Esophagus (tissue), 2 donors: ENCODE data around the gene DGUOK. TPM values are rescaled to one million over a fixed set of nuclear protein-coding genes. Genes with fewer than 3 reads are reported as not detected.

ENCODE experiments used
- H3K27ac ChIP-seq, 2 donors: one replicate each; pipeline ENCODE4 v1.5.1; 2013; ENCODE audit warnings: low read depth in 2 of 2, mild to moderate bottlenecking in 2 of 2, inconsistent platforms in 1 of 2, low read length in 1 of 2, moderate library complexity in 1 of 2
- H3K27me3 ChIP-seq, 2 donors: one replicate each; pipeline ENCODE4 v1.6.1; 2013; ENCODE audit warnings: low read length in 2 of 2, control low read depth in 1 of 2, mild to moderate bottlenecking in 1 of 2; ENCODE audit not compliant: insufficient read depth in 2 of 2, control insufficient read depth in 1 of 2
- H3K36me3 ChIP-seq, 2 donors: one replicate each; pipeline ENCODE4 v1.6.1; 2013; ENCODE audit warnings: low read length in 1 of 2; ENCODE audit not compliant: control insufficient read depth in 2 of 2, insufficient read depth in 2 of 2
- H3K4me1 ChIP-seq, 2 donors: one replicate each; pipeline ENCODE4 v1.6.1; 2013; ENCODE audit warnings: low read length in 1 of 2; ENCODE audit not compliant: control insufficient read depth in 2 of 2, insufficient read depth in 2 of 2
- H3K4me3 ChIP-seq, 2 donors: one replicate each; pipeline ENCODE4 v1.5.1; 2013; ENCODE audit warnings: low read length in 2 of 2, mild to moderate bottlenecking in 2 of 2, low read depth in 1 of 2, moderate library complexity in 1 of 2
- H3K9me3 ChIP-seq, 2 donors: one replicate each; pipeline ENCODE4 v1.6.1; 2013; ENCODE audit warnings: mild to moderate bottlenecking in 2 of 2, low read depth in 1 of 2, low read length in 1 of 2, moderate library complexity in 1 of 2; ENCODE audit not compliant: control insufficient read depth in 2 of 2, insufficient read depth in 1 of 2
- WGBS, 2 donors: extraction: QIAGEN DNeasy Blood & Tissue Kit; methylation state at CpG; one replicate each; pipeline ENCODE4 v1.1.7; 2013; 5-methylcytosine and 5-hydroxymethylcytosine counted together
- polyA plus RNA-seq, 2 donors: library from polyadenylated mRNA; stranded (reverse); fragments of 200-250 nt; gene quantifications; one replicate each; pipeline ENCODE4 v1.2.3, GENCODE V29; 2013
- donor health status: healthy with polysubstance abuse.
- donor health status: Bipolar disorder and iron deficiency.

The DGUOK gene
- polyA plus RNA-seq, 2 donors = 42.8 to 45.6 TPM

DNA sequence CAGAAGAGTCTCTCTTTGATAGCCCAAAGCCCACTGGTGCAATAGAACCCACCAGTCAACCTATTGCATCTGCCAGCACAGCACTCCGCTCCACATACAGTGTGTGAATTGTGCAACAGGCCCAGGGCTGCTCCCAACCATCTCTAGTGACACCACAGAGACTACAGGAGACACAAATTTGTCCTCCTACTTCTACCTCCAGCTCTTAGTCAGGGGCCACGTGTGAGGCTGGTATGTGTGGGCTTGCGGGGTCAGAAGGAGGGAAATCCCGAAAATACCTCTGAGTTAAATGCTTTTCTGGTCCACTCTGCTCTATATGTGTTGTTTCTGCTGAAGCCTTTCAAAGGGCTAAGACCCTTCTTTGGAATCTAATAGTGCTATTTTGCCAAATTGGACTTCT, 18.0 kb downstream of the DGUOK start:
- Histone ChIP-seq H3K4me3 (no peak overlapping the region), H3K9me3 (no peaks in the 10 kb centered on the region), H3K27ac (no peak overlapping the region), H3K27me3 (no peaks in the 10 kb centered on the region), H3K36me3 (peaks cover 7 to 19% of the 10 kb centered on the region in 2 donors), H3K4me1 (peaks cover 2% of the 10 kb centered on the region in 2 donors)
- 86 to 88% methylated on average over 4 of the region's 4 CpGs for WGBS, 2 donors

DNA sequence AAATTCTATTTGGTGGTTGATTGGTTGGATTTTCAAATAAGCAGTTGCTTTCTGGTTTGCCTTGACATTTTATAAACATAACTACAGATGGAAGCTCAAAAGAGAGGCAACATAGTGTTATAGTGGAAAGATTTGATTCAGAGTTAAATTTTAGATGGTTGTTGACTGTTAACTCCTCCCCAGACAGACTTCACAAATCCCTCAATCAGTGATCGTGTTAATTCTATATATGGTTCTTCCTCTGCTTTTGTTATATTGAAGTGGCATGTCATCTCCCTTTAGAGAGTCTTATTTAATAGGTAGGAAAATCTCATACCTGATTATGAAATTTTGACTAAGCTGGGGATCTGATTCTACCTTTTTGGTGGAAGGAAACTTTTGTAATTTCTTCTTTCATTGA, 19.5 kb downstream of the DGUOK start:
- Histone ChIP-seq H3K36me3 (peaks cover 10 to 24% of the 10 kb centered on the region in 2 donors), H3K4me3 (no peak overlapping the region), H3K27me3 (no peaks in the 10 kb centered on the region), H3K9me3 (no peaks in the 10 kb centered on the region), H3K27ac (no peak overlapping the region), H3K4me1 (no peaks in the 10 kb centered on the region)
- WGBS, 2 donors = 73 to 85% methylated on average over 1 of the region's 1 CpG

DNA sequence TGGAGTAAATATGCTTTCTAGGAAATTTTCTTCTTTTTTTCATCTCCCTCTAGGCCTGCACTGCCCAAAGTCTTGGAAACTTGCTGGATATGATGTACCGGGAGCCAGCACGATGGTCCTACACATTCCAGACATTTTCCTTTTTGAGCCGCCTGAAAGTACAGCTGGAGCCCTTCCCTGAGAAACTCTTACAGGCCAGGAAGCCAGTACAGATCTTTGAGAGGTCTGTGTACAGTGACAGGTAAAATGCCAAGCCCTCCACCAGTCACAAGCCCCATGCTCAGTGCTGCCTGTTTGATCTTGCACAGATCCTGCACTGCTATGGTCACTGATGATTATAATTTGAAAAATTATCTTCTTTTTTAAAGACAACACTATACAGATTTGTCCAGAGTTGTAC, 20.0 kb downstream of the DGUOK start:
- no peaks in the 10 kb centered on the region for H3K27me3 ChIP-seq
- H3K4me3 ChIP-seq = no peak overlapping the region
- no peaks in the 10 kb centered on the region for H3K9me3 ChIP-seq
- 84 to 91% methylated on average over 3 of the region's 3 CpGs for WGBS, 2 donors
- peaks cover 10 to 24% of the 10 kb centered on the region in 2 donors for H3K36me3 ChIP-seq
- no peak overlapping the region for H3K27ac ChIP-seq
- H3K4me1 ChIP-seq = no peaks in the 10 kb centered on the region

DNA sequence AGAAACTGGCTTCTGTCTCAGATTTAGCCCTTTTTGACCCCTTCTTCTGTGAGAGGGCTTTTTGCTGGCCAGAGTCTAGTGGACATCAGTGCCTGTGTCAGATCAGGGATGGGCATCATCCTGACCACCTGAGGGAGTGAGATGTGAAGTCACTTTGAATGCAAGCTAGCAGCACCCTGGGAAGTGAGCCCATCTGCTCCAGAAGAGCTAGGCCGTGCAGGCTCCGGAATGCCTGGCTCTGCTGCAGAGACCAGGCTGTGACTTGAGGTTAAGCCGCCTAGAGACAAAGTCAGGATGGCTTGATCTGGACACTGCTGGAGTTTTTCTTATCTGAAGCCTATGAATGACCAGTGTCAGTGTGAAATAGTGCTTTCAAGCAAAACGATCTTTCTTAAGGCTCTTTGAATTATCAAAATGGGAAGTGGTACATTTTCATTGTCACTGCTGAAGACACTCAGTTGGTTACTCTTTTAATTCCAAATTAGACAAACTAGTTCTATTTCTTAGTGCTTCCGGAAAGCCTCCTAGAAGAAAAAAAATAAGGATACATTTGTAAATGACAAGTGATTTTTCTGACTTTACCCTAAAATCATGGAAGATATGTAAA, 20.8 kb downstream of the DGUOK start:
- peaks cover 10 to 24% of the 10 kb centered on the region in 2 donors for H3K36me3 ChIP-seq
- H3K9me3 ChIP-seq = no peaks in the 10 kb centered on the region
- H3K4me1 ChIP-seq = no peaks in the 10 kb centered on the region
- H3K27me3 ChIP-seq = no peaks in the 10 kb centered on the region
- H3K27ac ChIP-seq = no peak overlapping the region
- no peak overlapping the region for H3K4me3 ChIP-seq
- WGBS, 2 donors = 85 to 89% methylated on average over 5 of the region's 5 CpGs

DNA sequence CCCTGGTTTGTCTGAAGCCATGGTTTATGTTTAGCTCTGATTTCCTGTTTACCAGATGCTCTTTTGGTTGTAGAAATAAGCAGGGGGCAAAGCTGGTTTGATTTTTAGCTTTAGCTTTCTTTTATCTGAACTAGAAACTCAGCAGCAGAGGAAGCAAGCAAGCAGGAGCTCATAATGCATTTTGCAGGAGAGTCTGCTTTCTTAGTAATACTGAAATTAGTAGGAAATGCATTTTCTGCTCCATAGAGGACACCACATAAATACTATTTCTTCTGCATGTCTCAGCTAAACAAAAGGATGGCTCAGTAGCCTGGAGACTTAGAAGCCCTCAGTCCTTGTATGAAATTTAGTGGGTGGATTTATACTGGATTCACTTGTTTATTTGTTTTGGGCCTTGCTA, 23.1 kb downstream of the DGUOK start:
- Histone ChIP-seq H3K4me1 (no peaks in the 10 kb centered on the region), H3K4me3 (no peak overlapping the region), H3K9me3 (no peaks in the 10 kb centered on the region), H3K36me3 (peaks cover 10 to 24% of the 10 kb centered on the region in 2 donors), H3K27me3 (no peaks in the 10 kb centered on the region), H3K27ac (no peak overlapping the region)

DNA sequence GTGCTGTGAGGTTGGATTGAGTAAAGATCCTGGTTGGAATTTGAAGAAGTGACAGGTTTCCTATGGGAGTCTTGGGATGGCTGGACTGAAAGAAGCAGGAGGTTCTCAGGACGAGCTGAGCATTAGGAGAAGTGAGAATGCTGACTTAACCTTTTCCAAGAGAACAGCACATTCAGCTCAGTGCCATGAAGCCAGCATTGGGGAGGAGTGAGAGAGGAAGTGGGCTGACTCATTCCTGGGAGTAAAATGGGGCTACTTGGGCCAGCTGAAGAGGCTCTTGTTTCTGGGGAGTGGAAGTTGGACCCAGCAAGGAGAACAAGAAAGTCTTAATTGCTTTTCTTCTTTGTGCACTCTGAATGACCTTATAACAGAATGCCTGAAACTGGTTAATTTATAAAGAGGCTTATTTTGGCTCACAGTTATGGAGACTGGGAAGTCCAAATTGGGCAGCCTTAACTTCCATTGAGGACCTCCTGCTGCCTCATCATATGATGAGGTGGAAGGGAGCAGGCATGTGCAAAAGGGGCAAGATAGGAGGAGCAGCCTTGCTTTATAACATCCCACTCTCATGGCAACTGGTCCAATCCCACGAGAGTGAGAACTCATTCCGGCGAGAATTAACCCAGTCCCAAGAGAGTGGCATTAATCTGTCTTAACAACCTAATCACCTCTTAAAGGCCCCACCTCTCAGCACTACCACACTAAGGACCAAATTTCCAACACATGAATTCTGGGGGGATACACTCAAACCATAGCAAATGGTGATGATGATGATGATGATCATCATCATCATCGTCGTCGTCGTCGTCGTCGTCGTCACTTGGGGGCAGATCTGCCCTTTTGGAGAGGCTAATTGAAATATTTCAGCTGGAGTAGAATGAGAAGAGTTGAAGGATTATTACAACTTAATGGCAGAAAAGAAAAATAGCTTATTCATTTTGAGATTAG, 26.1 kb downstream of the DGUOK start:
- Histone ChIP-seq H3K27ac (no peak overlapping the region), H3K4me3 (no peak overlapping the region), H3K4me1 (no peaks in the 10 kb centered on the region), H3K36me3 (peaks cover 13 to 19% of the 10 kb centered on the region in 2 donors), H3K27me3 (no peaks in the 10 kb centered on the region), H3K9me3 (no peaks in the 10 kb centered on the region)
- 81 to 89% methylated on average over 12 of the region's 12 CpGs for WGBS, 2 donors

DNA sequence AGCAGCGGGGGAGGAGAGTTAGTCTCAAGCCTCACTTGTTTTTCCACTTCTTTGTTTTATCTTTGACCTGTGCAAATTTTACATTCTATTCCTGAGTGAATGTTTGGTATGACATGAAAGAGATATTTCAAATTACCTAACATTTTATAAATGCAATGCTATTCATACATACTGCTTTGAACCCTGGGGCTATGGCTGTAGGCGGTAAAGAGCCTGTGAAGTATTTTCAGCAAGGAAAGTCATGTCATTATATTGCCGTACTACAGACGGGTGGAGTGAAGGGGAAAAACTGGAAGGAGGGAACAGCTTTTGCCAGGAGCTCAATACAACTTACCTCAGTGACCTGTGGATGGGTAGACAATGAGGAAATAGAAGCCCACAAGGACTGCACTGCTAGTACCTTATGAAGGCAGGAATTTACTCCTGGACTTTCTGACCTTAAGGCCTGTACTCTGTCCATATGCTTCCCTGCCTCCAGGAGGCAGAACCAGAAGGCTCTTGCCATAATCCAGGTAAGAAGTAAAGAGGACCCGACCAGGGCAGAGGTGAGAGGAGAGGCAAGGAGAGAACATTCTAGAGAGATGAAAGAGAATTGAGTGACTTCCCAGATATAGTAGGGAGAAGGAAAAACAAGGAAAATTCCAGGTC, 29.7 kb downstream of the DGUOK start:
- Histone ChIP-seq H3K27me3 (no peaks in the 10 kb centered on the region), H3K9me3 (no peaks in the 10 kb centered on the region), H3K36me3 (peaks cover 10 to 12% of the 10 kb centered on the region in 2 donors), H3K4me1 (no peaks in the 10 kb centered on the region), H3K27ac (no peak overlapping the region), H3K4me3 (no peak overlapping the region)
- 77 to 81% methylated on average over 5 of the region's 5 CpGs for WGBS, 2 donors

DNA sequence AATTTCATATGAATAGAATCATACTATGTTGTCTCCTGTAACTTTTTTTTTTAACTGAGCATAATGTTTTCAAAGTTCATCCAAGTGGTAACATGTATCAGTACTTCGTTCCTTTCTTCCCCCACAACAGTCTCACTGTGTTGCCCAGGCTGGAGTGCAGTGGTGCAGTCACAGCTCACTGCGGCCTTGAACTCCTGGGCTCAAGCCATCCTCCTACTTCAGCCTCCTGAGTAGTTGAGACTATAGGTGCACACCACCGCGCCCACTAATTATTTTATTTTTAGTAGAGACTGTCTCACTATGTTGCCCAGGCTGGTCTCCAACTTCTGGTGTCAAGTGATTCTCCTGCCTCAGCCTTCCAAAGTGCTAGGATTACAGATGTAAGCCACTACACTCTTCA, 34.6 kb downstream of the DGUOK start:
- Histone ChIP-seq H3K9me3 (no peaks in the 10 kb centered on the region), H3K36me3 (peaks cover 10 to 11% of the 10 kb centered on the region in 2 donors), H3K27me3 (no peaks in the 10 kb centered on the region), H3K4me3 (no peak overlapping the region), H3K4me1 (no peaks in the 10 kb centered on the region), H3K27ac (no peak overlapping the region)
- WGBS, 2 donors = 96 to 99% methylated on average over 4 of the region's 4 CpGs

DNA sequence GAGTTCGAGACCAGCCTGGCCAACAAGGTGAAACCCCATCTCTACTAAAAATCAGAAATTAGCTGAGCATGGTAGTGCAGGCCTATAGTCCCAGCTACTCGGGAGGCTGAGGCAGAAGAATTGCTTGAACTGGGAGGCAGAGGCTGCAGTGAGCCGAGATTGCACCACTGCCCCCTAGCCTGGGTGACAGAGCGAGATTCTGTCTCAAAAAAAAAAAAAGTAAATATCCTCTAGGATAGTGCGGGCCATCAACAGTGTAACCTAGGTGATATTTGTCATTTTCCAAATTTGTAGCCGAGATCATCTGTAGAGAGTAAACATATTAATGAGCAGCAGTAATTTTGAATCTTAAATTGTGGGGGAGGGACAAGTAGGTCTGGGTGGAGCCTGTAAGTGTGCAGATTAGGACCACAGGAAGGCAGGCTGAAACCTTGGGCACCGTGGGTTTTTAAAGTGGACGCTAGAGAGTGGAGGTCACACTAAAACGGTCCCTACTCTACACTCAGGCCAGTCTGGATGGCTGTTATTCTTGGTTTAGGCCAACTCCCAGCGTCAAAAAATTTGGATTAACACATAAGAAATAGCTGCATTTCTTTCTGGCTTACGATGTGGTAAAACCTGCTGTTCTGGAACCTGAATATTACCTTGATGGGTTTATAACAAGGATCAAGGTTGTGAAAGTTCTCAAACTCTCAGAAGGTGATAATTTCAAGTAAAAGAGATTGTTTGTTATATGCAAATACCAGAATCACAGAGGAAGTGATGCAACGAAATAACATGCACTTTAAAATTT, 35.3 kb downstream of the DGUOK start:
- peaks cover 4 to 7% of the 10 kb centered on the region in 2 donors for H3K36me3 ChIP-seq
- 79 to 82% methylated on average over 12 of the region's 12 CpGs for WGBS, 2 donors
- H3K4me3 ChIP-seq = no peak overlapping the region
- H3K27me3 ChIP-seq = no peaks in the 10 kb centered on the region
- no peaks in the 10 kb centered on the region for H3K4me1 ChIP-seq
- H3K27ac ChIP-seq = peak overlapping the region in 1 of 2 donors; percentile 8
- no peaks in the 10 kb centered on the region for H3K9me3 ChIP-seq
